Measurements from ENCODE around the gene ADD1.
A peak's percentile ranks its signal among the peaks of the same experiment; 100 is the strongest.

ADD1 gene

DNA sequence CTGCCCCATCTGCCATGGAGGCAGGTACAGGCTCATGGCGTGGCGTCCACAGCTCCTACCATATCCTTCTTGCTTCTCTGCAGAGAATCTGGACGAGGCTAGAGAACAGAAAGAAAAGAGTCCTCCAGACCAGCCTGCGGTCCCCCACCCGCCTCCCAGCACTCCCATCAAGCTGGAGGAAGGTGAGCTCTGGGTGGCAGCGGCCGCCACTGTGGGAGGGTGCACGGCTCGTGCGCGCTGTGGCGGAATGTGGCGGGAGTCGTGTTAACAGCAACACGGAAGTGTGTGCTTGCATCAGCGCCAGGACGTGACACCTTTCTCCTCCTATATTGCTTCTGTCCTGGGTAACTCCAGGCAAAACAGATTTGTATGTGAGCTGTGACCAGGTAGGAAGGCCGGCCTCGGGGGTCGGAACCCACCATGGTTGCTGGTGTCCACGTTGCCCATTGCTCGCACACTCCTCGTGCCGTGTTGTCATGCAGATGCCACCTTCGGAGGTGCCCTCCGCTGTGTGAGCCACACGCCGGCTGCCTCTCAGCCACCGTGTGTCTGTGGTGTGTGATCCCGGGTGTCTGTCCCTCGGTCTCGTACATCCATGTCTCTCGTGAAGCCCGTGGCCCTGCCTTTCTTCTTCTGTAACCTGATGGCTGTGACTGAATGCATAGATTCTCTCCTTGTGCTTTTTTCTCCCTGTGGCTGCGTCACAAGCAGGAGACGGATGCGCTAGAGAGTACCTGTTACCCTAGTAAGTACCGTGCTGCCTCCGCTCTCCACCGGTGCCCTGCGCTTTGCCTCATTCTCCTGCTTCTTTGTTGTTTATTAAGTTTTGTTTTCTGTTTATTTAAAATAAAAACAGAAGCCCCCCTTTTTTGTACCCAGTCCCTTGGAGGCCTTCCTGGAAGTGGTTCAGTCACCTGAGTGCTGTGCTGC lies 82.6 kb downstream of the ADD1 start:
- no peak for DNase-seq

GRCh38 chr4:2927016-2927695 lies 83.5 kb downstream of the ADD1 start:
- no peak for DNase-seq

DNA sequence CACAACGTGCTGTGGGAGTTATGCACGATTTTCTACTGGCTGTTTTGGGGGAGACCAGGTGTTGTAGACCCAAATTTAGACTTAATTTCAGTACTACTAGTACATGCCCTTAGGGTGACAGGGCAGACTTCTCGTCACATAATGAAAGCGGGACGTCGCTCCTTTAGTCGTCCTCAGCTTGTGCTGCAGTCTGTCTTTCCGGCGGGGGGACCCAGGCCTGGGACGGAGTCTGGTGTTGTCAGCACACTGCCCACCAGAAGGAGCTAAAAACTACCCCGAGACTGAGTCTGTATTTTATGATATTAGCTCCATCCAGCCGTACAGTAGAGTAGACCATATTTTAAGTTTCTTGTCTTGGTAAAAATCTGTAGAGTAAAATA lies 84.0 kb downstream of the ADD1 start:
- DNase-seq: no peak

DNA sequence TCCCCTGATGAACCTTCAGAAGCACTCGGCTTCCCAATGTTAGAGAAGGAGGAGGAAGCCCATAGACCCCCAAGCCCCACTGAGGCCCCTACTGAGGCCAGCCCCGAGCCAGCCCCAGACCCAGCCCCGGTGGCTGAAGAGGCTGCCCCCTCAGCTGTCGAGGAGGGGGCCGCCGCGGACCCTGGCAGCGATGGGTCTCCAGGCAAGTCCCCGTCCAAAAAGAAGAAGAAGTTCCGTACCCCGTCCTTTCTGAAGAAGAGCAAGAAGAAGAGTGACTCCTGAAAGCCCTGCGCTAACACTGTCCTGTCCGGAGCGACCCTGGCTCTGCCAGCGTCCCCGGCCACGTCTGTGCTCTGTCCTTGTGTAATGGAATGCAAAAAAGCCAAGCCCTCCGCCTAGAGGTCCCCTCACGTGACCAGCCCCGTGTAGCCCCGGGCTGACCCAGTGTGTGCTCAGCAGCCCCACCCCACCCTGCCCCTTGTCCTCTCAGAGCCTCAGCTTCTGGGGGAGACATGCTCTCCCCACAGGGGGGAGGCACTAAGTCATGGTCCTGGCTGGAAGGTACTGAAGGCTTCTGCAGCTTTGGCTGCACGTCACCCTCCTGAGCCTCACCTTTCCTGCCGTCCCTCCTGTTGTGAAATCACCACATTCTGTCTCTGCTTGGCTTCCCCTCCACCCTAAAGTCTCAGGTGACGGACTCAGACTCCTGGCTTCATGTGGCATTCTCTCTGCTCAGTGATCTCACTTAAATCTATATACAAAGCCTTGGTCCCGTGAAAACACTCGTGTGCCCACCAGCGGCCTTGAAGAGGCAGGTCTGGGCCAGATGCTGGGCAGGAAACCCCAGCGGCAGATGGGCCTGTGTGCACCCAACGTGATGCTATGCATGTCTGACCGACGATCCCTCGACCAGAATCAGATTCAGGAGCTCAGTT lies 84.9 kb downstream of the ADD1 start:
- no peak for DNase-seq

DNA sequence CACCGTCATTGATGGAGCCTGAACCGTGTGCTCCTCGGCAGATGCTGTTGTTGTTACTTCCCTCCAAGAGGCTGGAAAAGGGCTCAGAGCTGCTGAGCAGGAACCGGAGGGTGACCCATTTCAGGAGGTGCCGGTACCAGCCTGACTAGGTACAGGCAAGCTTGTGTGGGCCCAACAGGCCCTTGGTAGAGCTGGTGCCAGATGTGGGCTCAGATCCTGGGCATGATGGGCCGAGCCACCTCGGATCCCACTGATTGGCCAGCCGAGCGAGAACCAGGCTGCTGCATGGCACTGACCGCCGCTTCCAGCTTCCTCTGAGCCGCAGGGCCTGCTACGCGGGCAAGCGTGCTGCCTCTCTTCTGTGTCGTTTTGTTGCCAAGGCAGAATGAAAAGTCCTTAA lies 85.8 kb downstream of the ADD1 start:
- DNase-seq: no peak

GRCh38 chr4:2930135-2930757 lies 86.6 kb downstream of the ADD1 start:
- no peak for DNase-seq

- DNase-seq: no peak
Measured at GRCh38 chr4:2930758-2931511, 87.3 kb downstream of the ADD1 start.

- peak; percentile 36 to 79 for DNase-seq
Measured at GRCh38 chr4:2931512-2932301, 88.1 kb downstream of the ADD1 start.

GRCh38 chr4:2932321-2932950 lies 88.8 kb downstream of the ADD1 start:
- DNase-seq: no peak

DNA sequence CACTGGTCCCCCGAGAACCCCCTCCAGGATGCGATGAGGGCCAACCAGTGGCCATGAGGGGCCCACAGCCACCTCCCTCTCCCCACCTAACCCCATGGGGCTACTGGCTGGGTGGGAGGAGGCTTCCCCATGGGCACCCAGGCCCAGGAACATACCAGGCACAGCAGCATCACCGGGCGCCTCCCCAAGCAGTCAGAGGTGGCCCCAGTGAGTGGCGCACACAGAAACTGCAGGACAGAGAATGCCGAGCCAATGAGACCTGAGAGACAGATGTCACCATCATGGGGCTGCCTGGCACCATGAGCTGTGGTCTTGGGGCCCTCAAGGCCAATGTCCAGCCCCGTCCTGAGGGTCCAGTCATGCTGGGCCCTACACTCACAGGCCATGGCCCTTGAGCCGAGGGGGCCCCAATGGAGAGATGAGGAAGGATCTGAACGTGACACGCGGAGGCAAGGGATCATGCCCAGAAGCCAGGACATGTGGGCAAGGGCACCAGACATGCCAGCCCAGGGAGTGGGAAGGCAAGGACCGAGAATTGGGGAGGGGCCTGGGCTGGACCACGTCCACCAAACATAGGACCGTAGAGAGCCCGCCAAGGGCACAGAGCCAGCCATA lies 89.4 kb downstream of the ADD1 start:
- DNase-seq: no peak

- no peak for DNase-seq
Measured at GRCh38 chr4:2933566-2934076, 90.0 kb downstream of the ADD1 start.

- DNase-seq: peak in 1 of 2 donors; percentile 39
Measured at GRCh38 chr4:2934077-2934812, 90.6 kb downstream of the ADD1 start.

- DNase-seq: peak; percentile 70 to 83
Measured at GRCh38 chr4:2934813-2935761, 91.4 kb downstream of the ADD1 start.

DNA sequence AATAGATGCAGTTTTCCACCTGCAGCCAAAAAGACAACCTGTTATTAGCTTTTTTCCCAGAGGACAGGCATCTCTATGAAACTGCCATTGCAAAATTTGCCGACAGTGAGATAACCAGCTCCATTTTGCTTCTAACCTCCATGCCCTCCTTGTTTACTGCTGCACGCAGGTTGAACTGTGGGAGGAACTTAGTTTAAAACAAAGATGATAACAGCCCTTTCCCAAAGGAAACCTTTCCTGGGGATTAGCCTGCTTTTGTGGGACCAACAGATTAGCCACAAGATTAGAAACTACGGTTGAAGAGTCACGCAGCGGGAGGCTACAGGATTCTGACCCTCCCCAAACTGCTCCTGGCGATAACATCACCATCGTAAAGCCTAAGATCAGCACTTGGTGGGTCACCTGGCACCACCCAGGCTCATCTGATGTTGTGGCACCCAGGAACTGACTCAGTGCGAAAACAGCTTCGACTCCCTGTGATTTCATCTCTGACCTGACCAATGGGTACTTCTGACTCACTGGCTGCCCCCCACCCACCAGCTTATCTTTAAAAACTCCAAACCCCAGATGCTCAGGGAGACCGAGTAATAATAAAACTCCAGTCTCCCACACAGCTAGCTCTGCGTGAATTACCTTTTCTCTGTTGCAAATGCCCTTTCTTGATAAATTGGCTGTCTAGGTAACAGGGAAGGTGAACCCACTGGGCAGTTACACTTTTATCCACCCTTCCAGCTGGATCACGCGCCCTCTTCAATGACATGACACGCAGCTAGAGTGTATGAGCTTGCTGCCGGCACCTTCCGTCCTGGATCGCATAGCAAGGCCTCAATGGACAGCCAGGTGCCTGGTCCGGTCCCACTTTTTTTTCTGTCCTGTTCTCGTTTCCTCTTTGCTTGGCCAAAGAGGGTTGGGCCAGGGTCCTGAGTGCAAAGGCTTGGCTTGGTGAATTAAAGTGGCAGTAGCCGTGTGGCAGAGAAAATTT lies 92.4 kb downstream of the ADD1 start:
- DNase-seq: no peak

DNA sequence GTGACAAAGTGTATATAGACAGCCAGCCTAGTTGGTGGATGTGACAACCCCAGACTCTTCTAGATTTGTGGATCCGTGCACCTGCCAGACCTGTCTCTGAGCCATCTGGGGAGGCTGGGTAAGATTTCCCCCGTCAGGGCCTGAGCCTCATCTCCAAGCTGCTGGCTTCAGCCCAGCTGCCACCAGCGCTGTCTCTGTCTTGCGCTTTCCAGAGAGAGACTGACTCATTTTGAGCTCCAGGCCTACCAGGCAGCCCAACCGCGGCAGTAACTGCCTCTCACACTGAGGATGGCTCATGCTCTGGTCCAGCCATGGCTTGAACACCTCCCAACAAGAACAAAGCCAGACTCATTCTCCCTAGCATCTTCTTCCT lies 93.1 kb downstream of the ADD1 start:
- no peak for DNase-seq

- DNase-seq: no peak
Measured at GRCh38 chr4:2937146-2937857, 93.7 kb downstream of the ADD1 start.

Measured in bone marrow (tissue), 2 donors.